ENCODE measurements around the gene SLC16A5. TPM values are rescaled to one million over a fixed set of nuclear protein-coding genes. Genes with fewer than 3 reads are reported as not detected.
"Not testable (repeated sequence)": the region's sequence is repeated elsewhere in the genome, so short reads cannot be mapped to it uniquely, and the experiment has no call there.

Gene SLC16A5
- total RNA-seq, 1 donor from 2014 or later, result 5.5 TPM

DNA sequence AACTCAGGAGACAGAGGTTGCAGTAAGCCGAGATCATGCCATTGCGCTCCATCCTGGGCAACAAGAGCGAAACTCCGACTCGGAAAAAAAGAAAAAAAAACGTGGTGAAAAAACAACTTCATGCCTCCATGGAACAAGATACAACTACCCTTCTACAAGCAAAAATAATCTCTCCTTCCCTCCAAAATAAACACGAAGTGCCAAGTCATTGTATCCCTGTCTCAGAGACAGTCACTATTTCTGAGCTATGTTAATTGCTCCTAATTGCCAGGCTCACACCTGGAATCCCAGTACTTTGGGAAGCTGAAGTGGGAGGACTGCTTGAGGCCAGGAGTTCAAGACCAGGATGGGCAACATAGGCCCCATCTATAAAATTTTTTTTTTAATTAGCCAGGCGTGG lies 19.0 kb upstream of the SLC16A5 start:
- peaks cover 26% of the 10 kb centered on the region for H3K4me1 Mint-ChIP-seq (ENCODE audit: low read depth)
- no peaks in the 10 kb centered on the region for H3K27me3 Mint-ChIP-seq (ENCODE audit: insufficient read depth)
- H3K27ac Mint-ChIP-seq, result peak overlapping the region; percentile 13
- DNase-seq (ENCODE audit: low spot score), result no peak
- no peaks in the 10 kb centered on the region for H3K9me3 Mint-ChIP-seq
- H3K36me3 Mint-ChIP-seq (ENCODE audit: low read depth), result peaks cover 11% of the 10 kb centered on the region
- intact Hi-C loops (cut with micrococcal nuclease), result loop anchor here (5.0 kb wide), 1 partner anchor 39 kb away; the partner anchor contains the start of gene ARMC7
- H3K4me3 Mint-ChIP-seq, result no peak overlapping the region

DNA sequence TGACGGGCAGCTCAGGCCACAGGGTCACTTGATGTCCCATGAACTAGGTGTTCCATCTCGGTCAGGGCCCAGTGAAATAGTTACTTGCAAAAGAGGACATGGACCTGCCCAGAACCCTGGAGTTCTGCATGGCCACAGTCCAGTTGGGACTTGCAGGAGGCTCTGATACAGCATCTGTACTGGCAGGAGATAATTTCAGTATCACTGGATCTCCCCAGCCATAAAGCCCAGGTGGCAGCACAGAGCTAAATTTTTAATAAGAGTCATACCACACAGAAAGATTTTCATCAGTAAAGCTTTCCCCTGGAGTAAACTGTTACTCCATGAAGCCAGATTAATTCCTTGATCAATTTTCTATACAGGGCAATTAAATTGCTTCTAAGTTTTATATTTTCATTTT lies 18.0 kb upstream of the SLC16A5 start:
- H3K36me3 Mint-ChIP-seq (ENCODE audit: low read depth), result peaks cover 5% of the 10 kb centered on the region
- intact Hi-C loops (cut with micrococcal nuclease), result loop anchor here (5.0 kb wide), 1 partner anchor 38 kb away; the partner anchor contains the start of gene ARMC7
- peaks cover 26% of the 10 kb centered on the region for H3K4me1 Mint-ChIP-seq (ENCODE audit: low read depth)
- H3K27me3 Mint-ChIP-seq (ENCODE audit: insufficient read depth), result no peaks in the 10 kb centered on the region
- no peak for DNase-seq (ENCODE audit: low spot score)
- no peaks in the 10 kb centered on the region for H3K9me3 Mint-ChIP-seq
- no peak overlapping the region for H3K27ac Mint-ChIP-seq
- H3K4me3 Mint-ChIP-seq, result no peak overlapping the region

DNA sequence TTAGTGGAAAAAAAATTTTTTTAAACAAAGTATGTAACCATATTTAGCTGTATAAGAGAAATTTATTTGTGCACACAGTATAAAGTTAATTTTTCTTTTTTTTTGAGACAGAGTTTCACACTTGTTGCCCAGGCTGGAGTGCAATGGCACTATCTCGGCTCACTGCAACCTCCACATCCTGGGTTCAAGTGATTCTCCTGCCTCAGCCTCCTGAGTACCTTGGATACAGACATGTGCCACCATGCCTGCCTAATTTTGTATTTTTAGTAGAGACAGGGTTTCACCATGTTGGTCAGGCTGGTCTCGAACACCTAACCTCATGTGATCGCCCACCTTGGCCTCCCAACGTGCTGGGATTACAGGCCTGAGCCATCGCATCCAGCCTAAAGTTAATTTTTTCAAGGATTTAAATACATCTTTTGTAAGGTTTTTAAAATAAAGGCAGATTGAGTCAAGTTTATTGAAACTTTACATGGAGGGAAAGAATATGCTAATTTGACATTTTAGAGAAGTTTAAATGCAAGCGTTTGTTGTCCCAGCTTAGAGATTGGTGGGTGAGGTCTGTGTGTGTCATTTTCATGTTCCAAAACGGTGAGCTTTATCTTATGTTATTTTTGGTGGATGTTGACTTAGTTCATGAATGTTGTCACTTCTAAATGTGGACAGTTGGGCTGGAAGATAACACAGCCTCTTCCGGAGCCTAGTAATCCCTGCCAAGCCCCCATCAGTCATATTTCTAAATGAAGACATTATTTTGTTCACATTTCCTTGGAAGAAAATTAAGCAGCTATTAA lies 16.1 kb upstream of the SLC16A5 start:
- H3K4me1 Mint-ChIP-seq (ENCODE audit: low read depth); intact Hi-C loops (cut with micrococcal nuclease); DNase-seq (ENCODE audit: low spot score); H3K36me3 Mint-ChIP-seq (ENCODE audit: low read depth); H3K9me3 Mint-ChIP-seq; H3K4me3 Mint-ChIP-seq; H3K27ac Mint-ChIP-seq; H3K27me3 Mint-ChIP-seq (ENCODE audit: insufficient read depth): not testable (repeated sequence)

DNA sequence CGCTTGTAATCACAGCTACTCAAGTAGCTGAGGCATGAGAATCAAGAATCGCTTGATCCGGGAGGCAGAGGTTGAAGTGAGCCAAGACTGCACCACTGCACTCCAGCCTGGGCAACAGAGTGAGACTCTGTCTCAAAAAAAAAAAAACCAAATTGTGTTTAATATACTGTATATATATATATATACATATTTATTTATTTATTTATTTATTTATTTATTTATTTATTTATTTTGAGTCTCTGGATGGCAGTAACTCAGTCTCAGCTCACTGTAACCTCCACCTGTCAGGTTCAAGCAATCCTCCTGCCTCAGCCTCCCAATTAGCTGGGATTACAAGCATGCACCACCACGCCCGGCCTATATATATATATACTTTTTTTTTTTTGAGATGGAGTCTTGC lies 14.8 kb upstream of the SLC16A5 start:
- H3K27me3 Mint-ChIP-seq (ENCODE audit: insufficient read depth); DNase-seq (ENCODE audit: low spot score); H3K4me1 Mint-ChIP-seq (ENCODE audit: low read depth); H3K27ac Mint-ChIP-seq; H3K4me3 Mint-ChIP-seq; H3K9me3 Mint-ChIP-seq; H3K36me3 Mint-ChIP-seq (ENCODE audit: low read depth); intact Hi-C loops (cut with micrococcal nuclease): not testable (repeated sequence)

DNA sequence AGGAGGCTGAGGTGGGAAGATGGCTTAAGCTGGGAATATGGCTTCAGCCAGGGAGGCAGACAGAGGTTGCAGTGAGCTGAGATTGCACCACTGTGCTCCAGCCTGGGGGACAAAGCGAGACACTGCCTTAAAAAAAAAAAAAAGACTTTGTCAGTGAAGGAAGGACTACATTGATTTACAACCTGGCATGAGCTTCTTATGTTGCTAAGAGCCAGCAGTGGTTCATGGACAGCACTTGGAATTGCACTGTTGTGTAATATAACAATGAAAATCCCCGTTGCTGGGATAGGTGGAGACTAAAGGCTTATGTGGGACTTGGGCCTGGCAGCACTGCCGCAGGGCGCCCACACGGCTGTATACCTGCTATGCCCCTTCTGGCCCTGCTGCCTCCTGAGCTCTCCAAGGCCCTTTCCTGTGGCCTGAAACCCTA lies 14.1 kb upstream of the SLC16A5 start:
- DNase-seq (ENCODE audit: low spot score), result no peak
- intact Hi-C loops (cut with micrococcal nuclease), result no loop called here
- H3K4me1 Mint-ChIP-seq (ENCODE audit: low read depth), result peaks cover 11% of the 10 kb centered on the region
- H3K36me3 Mint-ChIP-seq (ENCODE audit: low read depth), result no peaks in the 10 kb centered on the region
- no peaks in the 10 kb centered on the region for H3K27me3 Mint-ChIP-seq (ENCODE audit: insufficient read depth)
- no peak overlapping the region for H3K4me3 Mint-ChIP-seq
- no peak overlapping the region for H3K27ac Mint-ChIP-seq
- H3K9me3 Mint-ChIP-seq, result no peaks in the 10 kb centered on the region

DNA sequence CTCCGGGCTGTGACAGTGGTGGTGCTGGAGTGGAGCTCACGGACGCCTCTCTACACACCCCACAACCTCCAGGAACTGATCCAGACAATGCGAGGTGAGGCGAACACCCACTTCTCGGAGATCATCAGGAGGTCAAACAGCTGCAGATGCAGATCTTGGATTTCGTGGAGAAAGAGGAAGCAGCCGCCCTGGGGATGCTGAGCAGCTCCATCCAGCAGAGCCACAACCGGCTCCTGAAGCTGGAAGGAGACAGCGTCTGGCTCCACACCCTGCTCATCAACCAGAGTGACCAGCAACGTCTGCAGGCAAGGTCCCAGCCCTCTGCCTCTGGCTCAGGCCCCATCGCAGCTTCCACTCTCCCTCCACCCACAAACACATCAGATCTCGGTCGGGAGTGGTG lies 13.2 kb upstream of the SLC16A5 start:
- no peaks in the 10 kb centered on the region for H3K36me3 Mint-ChIP-seq (ENCODE audit: low read depth)
- H3K9me3 Mint-ChIP-seq, result no peaks in the 10 kb centered on the region
- DNase-seq (ENCODE audit: low spot score), result no peak
- intact Hi-C loops (cut with micrococcal nuclease), result no loop called here
- H3K27me3 Mint-ChIP-seq (ENCODE audit: insufficient read depth), result no peaks in the 10 kb centered on the region
- no peak overlapping the region for H3K4me3 Mint-ChIP-seq
- no peak overlapping the region for H3K27ac Mint-ChIP-seq
- H3K4me1 Mint-ChIP-seq (ENCODE audit: low read depth), result peaks cover 11% of the 10 kb centered on the region

DNA sequence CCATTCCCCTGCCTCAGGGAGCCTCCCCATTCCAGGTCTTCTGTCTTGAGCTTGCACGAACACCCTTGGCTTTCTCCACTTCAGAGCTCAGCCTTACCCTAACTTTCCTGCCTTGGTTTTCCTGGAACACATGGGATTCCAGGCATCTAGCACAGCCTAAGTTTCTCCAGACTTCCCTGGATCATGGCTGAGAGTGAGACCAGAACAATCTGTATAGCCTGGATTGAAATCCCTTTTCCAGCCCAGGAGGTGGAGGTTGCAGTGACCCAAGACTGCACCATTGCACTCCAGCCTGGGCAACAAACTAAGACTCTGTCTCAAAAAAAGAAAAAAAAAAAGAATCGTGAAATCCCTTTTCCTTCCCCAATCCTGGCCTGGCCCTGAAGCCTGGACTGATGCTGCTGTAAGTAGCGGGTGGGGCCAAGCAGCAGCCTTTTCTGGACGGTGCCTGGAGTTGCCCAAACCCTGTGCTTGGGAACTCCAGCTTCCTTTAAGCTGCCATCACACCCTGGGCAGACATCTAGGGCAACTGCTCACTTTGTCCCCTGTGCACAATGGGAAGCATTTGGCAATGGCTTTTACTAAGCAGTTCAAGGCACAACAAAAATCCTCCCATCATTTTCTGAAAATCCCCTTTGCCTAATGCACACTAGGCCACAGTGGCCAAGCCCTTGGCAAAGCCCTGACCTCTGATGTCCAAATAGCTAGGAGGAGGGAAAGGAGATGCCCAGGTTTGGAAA lies 12.0 kb upstream of the SLC16A5 start:
- intact Hi-C loops (cut with micrococcal nuclease), result loop anchor here (2.0 kb wide), 1 partner anchor 33 kb away; the partner anchor contains the start of gene ARMC7
- DNase-seq (ENCODE audit: low spot score), result no peak
- H3K36me3 Mint-ChIP-seq (ENCODE audit: low read depth), result no peaks in the 10 kb centered on the region
- H3K9me3 Mint-ChIP-seq, result no peaks in the 10 kb centered on the region
- H3K4me1 Mint-ChIP-seq (ENCODE audit: low read depth), result peaks cover 11% of the 10 kb centered on the region
- H3K27ac Mint-ChIP-seq, result no peak overlapping the region
- H3K4me3 Mint-ChIP-seq, result no peak overlapping the region
- no peaks in the 10 kb centered on the region for H3K27me3 Mint-ChIP-seq (ENCODE audit: insufficient read depth)

DNA sequence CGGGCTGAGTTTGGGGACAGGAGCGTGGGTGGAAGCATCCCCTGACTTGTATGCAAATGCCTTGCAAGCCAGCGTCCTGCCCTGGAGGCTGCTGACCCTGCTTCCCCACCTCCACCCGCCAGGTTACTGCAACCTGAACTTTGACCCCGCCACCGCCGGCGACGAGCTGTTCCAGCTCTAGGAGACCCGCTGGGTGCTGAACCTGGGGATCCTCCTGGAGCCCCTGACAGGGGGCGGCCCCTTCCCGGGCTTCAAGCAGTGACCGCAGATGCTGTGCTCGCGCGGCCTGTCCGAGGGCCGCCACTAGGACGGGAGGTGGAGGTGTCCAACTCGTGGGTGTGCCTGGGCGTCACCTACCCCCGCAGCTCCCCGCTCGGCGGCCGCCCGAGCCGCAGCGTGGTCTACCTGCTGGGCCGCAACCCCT lies 10.7 kb upstream of the SLC16A5 start:
- Mint-ChIP-seq H3K4me3 (peak overlapping the region; percentile 52), H3K9me3 (no peaks in the 10 kb centered on the region), H3K4me1 (ENCODE audit: low read depth) (peaks cover 11% of the 10 kb centered on the region), H3K27me3 (ENCODE audit: insufficient read depth) (no peaks in the 10 kb centered on the region), H3K27ac (no peak overlapping the region), H3K36me3 (ENCODE audit: low read depth) (no peaks in the 10 kb centered on the region)
- DNase-seq (ENCODE audit: low spot score), result no peak
- intact Hi-C loops (cut with micrococcal nuclease), result loop anchor here (2.0 kb wide), 1 partner anchor 32 kb away; the partner anchor contains the start of gene ARMC7

DNA sequence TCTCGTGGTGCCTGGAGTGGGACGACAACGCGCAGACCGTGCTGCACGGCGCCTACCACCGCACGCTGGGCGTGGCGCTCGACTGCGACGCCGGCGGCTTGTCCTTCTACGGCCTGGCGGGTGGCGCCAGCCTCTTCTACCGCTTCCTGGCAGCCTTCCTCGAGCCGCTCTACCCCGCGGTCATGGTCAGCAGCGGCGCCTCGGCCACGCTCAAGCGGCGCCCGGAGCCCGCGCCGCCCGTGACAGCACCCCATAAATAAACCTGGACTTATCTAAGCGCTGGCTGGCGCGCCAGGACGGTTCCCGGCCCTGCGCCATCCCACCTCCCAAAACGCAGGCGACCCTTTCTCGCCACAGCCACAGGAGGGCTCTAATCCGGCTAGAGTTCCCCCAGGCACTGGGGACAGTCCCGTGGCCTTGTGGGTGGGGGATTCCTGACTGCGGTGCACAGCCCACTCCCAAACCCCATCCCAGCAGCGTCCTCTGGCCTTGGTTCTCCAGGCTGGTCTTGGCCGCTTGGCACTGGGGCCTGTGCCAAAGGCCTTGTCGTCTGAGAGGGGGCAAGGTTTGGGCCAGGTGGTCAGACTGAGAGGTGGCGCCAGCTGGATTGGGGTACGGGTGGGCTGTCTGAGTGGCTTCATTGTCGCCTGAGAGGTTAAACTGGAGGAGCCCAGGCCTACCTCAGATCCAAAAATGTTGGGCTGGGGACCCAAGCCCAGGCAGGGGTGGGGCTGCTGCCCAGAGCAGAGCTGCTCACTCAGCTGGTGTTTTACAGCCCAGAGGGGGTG lies 10.1 kb upstream of the SLC16A5 start:
- H3K36me3 Mint-ChIP-seq (ENCODE audit: low read depth), result no peaks in the 10 kb centered on the region
- H3K4me3 Mint-ChIP-seq, result peak overlapping the region; percentile 52
- H3K27ac Mint-ChIP-seq, result peak overlapping the region; percentile 29
- no peaks in the 10 kb centered on the region for H3K27me3 Mint-ChIP-seq (ENCODE audit: insufficient read depth)
- peak; percentile 24 for DNase-seq (ENCODE audit: low spot score)
- intact Hi-C loops (cut with micrococcal nuclease), result loop anchor here (2.0 kb wide), 1 partner anchor 31 kb away; the partner anchor contains the start of gene ARMC7
- no peaks in the 10 kb centered on the region for H3K9me3 Mint-ChIP-seq
- H3K4me1 Mint-ChIP-seq (ENCODE audit: low read depth), result peaks cover 11% of the 10 kb centered on the region

DNA sequence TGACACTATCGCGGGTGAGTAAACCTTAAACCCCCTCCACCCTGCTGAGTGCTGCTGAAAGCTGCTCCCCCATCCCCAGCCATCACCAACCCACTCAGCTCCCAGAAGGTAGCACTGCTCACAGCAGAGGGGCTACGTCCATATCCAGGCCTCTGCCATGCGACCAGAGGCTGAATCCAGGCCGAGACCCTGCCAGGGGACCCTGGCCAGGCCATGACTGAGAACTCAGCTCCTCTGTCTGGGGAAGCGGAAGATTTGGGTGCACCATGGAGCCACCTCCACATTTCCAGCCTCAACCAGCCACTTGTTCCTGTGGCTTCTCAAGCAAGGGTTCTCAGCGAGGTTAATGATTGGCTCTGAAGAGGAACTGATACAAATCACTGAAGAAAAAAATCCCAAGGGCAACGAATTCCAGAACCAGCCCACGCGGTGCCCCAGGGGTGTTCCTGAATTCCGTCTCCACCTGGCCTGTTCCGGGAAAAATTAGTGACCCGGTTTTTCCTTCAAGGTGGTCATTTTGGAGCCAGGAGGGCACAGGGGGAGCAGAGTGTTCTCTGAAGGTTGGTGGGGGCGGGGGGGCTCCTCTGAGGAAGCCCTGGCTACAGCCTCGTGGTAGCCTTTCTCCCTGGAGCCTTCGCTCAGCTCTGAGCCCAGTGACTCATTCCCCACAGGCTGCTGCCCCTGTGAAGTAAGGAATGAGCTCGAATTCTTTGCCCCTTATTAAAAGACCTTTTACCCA lies 9.3 kb upstream of the SLC16A5 start:
- Mint-ChIP-seq H3K27ac (no peak overlapping the region), H3K4me3 (no peak overlapping the region), H3K27me3 (ENCODE audit: insufficient read depth) (no peaks in the 10 kb centered on the region), H3K9me3 (no peaks in the 10 kb centered on the region), H3K4me1 (ENCODE audit: low read depth) (peaks cover 11% of the 10 kb centered on the region), H3K36me3 (ENCODE audit: low read depth) (no peaks in the 10 kb centered on the region)
- no peak for DNase-seq (ENCODE audit: low spot score)
- intact Hi-C loops (cut with micrococcal nuclease), result no loop called here

DNA sequence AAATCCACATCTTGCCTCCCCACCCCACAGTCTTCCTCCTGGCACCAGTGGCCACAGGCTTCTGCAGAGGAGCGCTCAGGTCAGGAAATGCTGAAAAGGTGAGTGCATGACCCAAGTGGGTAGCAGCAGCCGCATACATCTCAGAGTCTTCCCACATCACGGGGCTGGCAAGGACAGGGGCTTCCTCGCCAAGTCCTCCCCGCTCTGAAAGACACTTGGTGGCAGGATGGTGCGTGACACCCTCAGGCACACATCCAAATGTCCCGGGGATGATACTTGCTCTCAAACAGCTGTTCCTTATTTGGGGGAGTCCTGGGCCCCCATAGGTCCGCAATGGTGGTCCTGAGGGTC lies 8.8 kb upstream of the SLC16A5 start:
- Mint-ChIP-seq H3K4me3 (no peak overlapping the region), H3K27me3 (ENCODE audit: insufficient read depth) (no peaks in the 10 kb centered on the region)
- intact Hi-C loops (cut with micrococcal nuclease), result no loop called here

More for the DNA sequence above, 8.8 kb upstream of the SLC16A5 start:
- H3K36me3 Mint-ChIP-seq (ENCODE audit: low read depth), result no peaks in the 10 kb centered on the region
- H3K9me3 Mint-ChIP-seq, result no peaks in the 10 kb centered on the region
- no peak overlapping the region for H3K27ac Mint-ChIP-seq
- peaks cover 14% of the 10 kb centered on the region for H3K4me1 Mint-ChIP-seq (ENCODE audit: low read depth)
- DNase-seq (ENCODE audit: low spot score), result no peak

Data from activated T-helper 1 cell treated with anti-CD3 and anti-CD28 coated beads, Interleukin-12 subunit alpha, Interleukin-12 subunit beta, Interleukin-2, Interleukin-4 antibody, amounts not matched to agents 30 ng/mL and 10 ng/mL and 1 ng/mL, durations not matched to agents 14 hours and 24 hours and 36 hours (primary cell).